ENCODE measurements around the gene ATXN1.

DNA sequence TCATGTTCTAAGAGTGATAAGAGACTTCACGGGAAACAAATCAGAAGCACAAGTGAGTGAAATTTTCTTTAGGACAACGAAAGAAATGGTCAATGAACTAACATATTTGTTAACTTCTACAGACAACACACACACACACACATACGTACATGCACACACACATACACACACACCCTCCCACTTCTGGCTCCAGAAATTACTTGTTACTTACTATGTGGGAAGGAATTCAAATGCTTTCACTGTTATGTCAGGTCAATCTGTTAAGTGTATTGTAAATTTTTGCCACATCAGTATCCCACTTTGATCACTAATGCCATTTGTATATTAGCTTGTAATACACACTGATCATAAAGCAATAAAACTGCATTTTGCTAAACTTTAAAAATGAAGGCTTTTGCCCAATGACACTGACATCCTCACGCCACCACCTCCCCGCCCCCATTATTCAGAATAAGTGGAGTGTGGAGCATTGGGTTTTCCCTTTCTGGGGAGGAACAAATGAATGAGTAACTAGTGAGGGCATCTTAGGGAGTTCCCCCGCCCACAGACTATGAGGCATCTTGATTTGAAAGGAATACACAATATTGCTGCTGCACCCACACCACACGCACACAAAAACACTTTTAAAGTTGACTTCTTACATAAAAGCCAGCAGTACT is 76.2 kb downstream of the ATXN1 start:
- TF ChIP-seq, protein P1, sequence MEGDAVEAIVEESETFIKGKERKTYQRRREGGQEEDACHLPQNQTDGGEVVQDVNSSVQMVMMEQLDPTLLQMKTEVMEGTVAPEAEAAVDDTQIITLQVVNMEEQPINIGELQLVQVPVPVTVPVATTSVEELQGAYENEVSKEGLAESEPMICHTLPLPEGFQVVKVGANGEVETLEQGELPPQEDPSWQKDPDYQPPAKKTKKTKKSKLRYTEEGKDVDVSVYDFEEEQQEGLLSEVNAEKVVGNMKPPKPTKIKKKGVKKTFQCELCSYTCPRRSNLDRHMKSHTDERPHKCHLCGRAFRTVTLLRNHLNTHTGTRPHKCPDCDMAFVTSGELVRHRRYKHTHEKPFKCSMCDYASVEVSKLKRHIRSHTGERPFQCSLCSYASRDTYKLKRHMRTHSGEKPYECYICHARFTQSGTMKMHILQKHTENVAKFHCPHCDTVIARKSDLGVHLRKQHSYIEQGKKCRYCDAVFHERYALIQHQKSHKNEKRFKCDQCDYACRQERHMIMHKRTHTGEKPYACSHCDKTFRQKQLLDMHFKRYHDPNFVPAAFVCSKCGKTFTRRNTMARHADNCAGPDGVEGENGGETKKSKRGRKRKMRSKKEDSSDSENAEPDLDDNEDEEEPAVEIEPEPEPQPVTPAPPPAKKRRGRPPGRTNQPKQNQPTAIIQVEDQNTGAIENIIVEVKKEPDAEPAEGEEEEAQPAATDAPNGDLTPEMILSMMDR (conservative IDR thresholded peaks at IDR 0.05; ENCODE audit: low read depth in 2 of 2): no peak
- TF ChIP-seq EZH2 (IDR thresholded peaks at IDR 0.05; ENCODE audit: low read depth, unreplicated experiment): no peak
- no peak for TF ChIP-seq EZH2phosphoT487 (IDR thresholded peaks at IDR 0.05; ENCODE audit: unreplicated experiment)
- no peak for TF ChIP-seq JUNB (IDR thresholded peaks at IDR 0.05; ENCODE audit: unreplicated experiment)
- TF ChIP-seq POLR2AphosphoS5 (IDR thresholded peaks at IDR 0.05; ENCODE audit: low read depth): no peak
- TF ChIP-seq, protein P2, sequence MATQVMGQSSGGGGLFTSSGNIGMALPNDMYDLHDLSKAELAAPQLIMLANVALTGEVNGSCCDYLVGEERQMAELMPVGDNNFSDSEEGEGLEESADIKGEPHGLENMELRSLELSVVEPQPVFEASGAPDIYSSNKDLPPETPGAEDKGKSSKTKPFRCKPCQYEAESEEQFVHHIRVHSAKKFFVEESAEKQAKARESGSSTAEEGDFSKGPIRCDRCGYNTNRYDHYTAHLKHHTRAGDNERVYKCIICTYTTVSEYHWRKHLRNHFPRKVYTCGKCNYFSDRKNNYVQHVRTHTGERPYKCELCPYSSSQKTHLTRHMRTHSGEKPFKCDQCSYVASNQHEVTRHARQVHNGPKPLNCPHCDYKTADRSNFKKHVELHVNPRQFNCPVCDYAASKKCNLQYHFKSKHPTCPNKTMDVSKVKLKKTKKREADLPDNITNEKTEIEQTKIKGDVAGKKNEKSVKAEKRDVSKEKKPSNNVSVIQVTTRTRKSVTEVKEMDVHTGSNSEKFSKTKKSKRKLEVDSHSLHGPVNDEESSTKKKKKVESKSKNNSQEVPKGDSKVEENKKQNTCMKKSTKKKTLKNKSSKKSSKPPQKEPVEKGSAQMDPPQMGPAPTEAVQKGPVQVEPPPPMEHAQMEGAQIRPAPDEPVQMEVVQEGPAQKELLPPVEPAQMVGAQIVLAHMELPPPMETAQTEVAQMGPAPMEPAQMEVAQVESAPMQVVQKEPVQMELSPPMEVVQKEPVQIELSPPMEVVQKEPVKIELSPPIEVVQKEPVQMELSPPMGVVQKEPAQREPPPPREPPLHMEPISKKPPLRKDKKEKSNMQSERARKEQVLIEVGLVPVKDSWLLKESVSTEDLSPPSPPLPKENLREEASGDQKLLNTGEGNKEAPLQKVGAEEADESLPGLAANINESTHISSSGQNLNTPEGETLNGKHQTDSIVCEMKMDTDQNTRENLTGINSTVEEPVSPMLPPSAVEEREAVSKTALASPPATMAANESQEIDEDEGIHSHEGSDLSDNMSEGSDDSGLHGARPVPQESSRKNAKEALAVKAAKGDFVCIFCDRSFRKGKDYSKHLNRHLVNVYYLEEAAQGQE (IDR thresholded peaks at IDR 0.05; ENCODE audit: unreplicated experiment): no peak
- TF ChIP-seq, protein P3, sequence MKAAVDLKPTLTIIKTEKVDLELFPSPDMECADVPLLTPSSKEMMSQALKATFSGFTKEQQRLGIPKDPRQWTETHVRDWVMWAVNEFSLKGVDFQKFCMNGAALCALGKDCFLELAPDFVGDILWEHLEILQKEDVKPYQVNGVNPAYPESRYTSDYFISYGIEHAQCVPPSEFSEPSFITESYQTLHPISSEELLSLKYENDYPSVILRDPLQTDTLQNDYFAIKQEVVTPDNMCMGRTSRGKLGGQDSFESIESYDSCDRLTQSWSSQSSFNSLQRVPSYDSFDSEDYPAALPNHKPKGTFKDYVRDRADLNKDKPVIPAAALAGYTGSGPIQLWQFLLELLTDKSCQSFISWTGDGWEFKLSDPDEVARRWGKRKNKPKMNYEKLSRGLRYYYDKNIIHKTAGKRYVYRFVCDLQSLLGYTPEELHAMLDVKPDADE (IDR thresholded peaks at IDR 0.05): no peak
- TF ChIP-seq NANOG (IDR thresholded peaks at IDR 0.05; ENCODE audit: borderline replicate concordance): no peak
- no peak for TF ChIP-seq CREB1 (CRISPR knock-in tag; IDR thresholded peaks at IDR 0.05; ENCODE audit: low read depth)
- TF ChIP-seq, protein P4, sequence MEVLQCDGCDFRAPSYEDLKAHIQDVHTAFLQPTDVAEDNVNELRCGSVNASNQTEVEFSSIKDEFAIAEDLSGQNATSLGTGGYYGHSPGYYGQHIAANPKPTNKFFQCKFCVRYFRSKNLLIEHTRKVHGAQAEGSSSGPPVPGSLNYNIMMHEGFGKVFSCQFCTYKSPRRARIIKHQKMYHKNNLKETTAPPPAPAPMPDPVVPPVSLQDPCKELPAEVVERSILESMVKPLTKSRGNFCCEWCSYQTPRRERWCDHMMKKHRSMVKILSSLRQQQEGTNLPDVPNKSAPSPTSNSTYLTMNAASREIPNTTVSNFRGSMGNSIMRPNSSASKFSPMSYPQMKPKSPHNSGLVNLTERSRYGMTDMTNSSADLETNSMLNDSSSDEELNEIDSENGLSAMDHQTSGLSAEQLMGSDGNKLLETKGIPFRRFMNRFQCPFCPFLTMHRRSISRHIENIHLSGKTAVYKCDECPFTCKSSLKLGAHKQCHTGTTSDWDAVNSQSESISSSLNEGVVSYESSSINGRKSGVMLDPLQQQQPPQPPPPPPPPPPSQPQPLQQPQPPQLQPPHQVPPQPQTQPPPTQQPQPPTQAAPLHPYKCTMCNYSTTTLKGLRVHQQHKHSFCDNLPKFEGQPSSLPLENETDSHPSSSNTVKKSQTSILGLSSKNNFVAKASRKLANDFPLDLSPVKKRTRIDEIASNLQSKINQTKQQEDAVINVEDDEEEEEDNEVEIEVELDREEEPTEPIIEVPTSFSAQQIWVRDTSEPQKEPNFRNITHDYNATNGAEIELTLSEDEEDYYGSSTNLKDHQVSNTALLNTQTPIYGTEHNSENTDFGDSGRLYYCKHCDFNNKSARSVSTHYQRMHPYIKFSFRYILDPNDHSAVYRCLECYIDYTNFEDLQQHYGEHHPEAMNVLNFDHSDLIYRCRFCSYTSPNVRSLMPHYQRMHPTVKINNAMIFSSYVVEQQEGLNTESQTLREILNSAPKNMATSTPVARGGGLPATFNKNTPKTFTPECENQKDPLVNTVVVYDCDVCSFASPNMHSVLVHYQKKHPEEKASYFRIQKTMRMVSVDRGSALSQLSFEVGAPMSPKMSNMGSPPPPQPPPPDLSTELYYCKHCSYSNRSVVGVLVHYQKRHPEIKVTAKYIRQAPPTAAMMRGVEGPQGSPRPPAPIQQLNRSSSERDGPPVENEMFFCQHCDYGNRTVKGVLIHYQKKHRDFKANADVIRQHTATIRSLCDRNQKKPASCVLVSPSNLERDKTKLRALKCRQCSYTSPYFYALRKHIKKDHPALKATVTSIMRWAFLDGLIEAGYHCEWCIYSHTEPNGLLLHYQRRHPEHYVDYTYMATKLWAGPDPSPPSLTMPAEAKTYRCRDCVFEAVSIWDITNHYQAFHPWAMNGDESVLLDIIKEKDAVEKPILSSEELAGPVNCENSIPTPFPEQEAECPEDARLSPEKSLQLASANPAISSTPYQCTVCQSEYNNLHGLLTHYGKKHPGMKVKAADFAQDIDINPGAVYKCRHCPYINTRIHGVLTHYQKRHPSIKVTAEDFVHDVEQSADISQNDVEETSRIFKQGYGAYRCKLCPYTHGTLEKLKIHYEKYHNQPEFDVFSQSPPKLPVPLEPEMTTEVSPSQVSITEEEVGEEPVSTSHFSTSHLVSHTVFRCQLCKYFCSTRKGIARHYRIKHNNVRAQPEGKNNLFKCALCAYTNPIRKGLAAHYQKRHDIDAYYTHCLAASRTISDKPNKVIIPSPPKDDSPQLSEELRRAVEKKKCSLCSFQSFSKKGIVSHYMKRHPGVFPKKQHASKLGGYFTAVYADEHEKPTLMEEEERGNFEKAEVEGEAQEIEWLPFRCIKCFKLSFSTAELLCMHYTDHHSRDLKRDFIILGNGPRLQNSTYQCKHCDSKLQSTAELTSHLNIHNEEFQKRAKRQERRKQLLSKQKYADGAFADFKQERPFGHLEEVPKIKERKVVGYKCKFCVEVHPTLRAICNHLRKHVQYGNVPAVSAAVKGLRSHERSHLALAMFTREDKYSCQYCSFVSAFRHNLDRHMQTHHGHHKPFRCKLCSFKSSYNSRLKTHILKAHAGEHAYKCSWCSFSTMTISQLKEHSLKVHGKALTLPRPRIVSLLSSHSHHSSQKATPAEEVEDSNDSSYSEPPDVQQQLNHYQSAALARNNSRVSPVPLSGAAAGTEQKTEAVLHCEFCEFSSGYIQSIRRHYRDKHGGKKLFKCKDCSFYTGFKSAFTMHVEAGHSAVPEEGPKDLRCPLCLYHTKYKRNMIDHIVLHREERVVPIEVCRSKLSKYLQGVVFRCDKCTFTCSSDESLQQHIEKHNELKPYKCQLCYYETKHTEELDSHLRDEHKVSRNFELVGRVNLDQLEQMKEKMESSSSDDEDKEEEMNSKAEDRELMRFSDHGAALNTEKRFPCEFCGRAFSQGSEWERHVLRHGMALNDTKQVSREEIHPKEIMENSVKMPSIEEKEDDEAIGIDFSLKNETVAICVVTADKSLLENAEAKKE (CRISPR knock-in tag; IDR thresholded peaks at IDR 0.05): no peak
- TF ChIP-seq ZNF331 (CRISPR knock-in tag; IDR thresholded peaks at IDR 0.05; ENCODE audit: low read depth): no peak

Measured in GM23338 (cell line).